Natural killer cell treated with Interleukin-12 subunit alpha and Interleukin-12 subunit beta and Interleukin-15 and Interleukin-18, amount 100 ng/mL, for 72 hours (primary cell): ENCODE results near the gene NAA10. TPM values are rescaled to one million over a fixed set of nuclear protein-coding genes. Genes with fewer than 3 reads are reported as not detected.
A peak's percentile ranks its signal among the peaks of the same experiment; 100 is the strongest.

ENCODE experiments used
- ATAC-seq, 2 donors: fragments of 150-1000 bp; cut with Tn5 transposase in 1 of 2; sonication (Bioruptor Pico), chemical (Tn5 transposase) in 1 of 2; 2 replicates each; pipeline ENCODE4 v1.10.0; 2021
- DNase-seq: peaks from one replicate; pipeline ENCODE4 v3.0.0; 2022; ENCODE audit warnings: low spot score
- H3K27ac Mint-ChIP-seq, 2 donors: 1 replicate in 1 of 2; 2 replicates in 1 of 2; pipeline ENCODE4 v1.8.0; 2022; ENCODE audit warnings: mixed read lengths in 2 of 2, mild to moderate bottlenecking in 1 of 2, moderate library complexity in 1 of 2
- H3K27me3 Mint-ChIP-seq, 2 donors: 1 replicate in 1 of 2; 2 replicates in 1 of 2; pipeline ENCODE4 v1.8.0; 2022; ENCODE audit warnings: mixed read lengths in 2 of 2
- H3K36me3 Mint-ChIP-seq: one replicate; pipeline ENCODE4 v1.8.0; 2022; ENCODE audit warnings: mixed read lengths
- H3K4me1 Mint-ChIP-seq, 2 donors: 1 replicate in 1 of 2; 2 replicates in 1 of 2; pipeline ENCODE4 v1.8.0; 2022; ENCODE audit warnings: low read depth in 2 of 2, mixed read lengths in 2 of 2, mild to moderate bottlenecking in 1 of 2
- H3K4me3 Mint-ChIP-seq: one replicate; pipeline ENCODE4 v1.8.0; 2022; ENCODE audit warnings: mixed read lengths
- H3K9me3 Mint-ChIP-seq: 2 replicates; pipeline ENCODE4 v1.8.0; 2022; ENCODE audit warnings: mixed read lengths
- total RNA-seq, 2 donors: library from RNA; stranded (reverse); gene quantifications; one replicate each; pipeline ENCODE4 v1.2.3, GENCODE V29; 2022

Gene NAA10
- total RNA-seq, 2 donors from 2014 or later, result 115 to 175 TPM

DNA sequence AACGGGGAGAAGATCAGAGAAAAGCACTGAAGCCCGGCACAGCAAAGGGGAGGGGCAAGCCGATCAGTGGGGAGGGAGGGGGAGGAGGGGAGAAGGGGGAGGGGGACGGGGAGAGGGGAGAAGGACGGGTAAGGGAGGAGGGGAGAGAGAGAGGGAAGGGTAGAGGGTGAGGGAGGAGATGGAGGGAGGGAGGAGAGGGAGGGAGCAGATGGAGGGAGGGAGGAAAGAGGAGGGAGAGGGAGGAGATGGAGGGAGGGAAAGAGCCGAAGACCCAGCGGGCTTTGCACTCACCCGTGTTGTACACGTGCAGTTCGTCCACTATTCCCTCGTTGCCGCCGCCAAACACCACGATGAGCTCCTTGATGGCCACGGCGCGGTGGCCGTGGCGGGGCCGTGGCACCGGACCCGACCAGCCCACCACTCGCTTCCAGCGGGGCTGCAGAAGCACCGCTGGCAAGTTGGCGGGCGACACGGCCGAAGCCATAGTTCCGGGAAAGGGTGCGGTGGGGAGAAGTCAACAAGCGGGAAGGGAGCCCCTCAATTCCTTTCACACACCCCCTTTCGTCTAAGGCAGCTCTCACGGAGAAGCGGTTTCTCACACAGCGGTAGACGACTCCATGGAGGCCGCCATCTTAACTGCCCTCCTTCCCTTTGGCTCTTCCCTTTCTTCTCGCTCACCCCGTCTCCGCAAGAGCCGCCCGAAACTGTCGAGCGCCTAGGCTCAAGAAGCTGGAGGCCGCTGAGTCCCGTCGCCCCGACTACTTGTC is 35.7 kb upstream of the NAA10 start:
- peaks cover 9% of the 10 kb centered on the region for H3K36me3 Mint-ChIP-seq
- ATAC-seq, result peak; percentile 0
- peak overlapping the region; percentile 97 for H3K4me3 Mint-ChIP-seq
- no peak for DNase-seq
- peak overlapping the region; percentile 99 to 100 for H3K27ac Mint-ChIP-seq
- H3K4me1 Mint-ChIP-seq, result peaks cover 30 to 42% of the 10 kb centered on the region in 2 donors
- no peaks in the 10 kb centered on the region for H3K9me3 Mint-ChIP-seq
- no peaks in the 10 kb centered on the region for H3K27me3 Mint-ChIP-seq

DNA sequence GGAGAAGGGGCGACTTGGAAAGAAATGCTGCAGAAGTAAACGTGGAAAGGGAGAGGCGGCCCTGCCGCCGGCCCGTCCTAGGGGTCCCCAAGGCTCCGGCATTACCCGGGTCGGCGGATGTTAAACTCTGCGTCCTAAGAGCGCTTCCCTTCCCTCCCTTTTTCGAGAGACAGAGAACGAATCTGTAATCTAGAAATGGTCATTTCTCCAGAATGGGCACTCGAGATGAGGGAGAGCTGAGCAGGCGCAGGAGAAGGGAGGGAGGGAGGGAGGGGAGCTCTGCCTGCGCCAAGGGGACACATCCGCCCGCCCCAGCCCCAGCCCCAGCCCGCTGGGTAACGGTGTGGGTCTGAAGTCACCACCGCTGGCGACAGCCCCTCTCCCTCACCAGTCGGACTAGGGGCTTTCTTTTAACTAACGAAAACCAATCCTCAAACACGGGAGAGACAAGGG is 35.1 kb upstream of the NAA10 start:
- no peak for ATAC-seq
- peaks cover 9% of the 10 kb centered on the region for H3K36me3 Mint-ChIP-seq
- peaks cover 30 to 47% of the 10 kb centered on the region in 2 donors for H3K4me1 Mint-ChIP-seq

DNA sequence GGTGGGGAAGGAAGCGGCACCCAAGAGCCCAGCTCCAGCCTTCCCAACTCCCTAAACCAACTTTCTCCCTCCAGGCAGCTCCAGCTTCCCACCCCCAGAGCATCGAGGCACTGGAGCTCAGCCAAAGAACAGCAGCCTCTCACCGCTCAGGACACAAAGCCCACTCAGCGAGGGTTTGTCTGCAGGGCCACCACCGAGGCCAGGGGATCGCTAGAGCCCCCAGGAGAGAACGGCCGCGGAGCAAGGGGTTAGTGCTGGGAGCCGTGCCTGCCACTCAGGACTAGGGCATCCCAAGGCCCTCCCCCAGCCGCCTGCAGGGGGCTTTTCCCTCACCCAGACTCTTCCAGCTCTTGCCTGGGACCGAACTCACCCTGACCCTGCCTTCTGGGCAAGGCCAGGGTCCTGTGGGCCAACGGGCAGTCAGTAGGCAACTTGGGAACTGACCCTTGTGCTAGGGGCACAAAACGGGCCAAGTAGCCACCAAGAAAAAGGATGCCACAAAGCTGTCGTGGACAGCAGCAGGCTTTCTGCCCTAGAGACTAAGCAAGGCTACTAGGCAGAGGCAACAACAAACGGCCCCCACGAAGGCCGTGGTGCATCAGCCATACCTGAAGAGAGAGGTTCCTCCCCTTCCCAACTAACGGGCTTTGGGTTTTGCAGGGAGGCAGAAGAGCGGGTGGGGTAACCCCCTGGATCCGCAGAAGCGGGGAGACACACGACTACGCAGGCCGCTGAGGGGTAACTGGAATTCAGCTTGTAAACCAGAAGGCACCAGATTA is 34.5 kb upstream of the NAA10 start:
- ATAC-seq (no peak), DNase-seq (no peak)

More for the DNA sequence above, 35.1 kb upstream of the NAA10 start:
- Mint-ChIP-seq H3K9me3 (no peaks in the 10 kb centered on the region), H3K27ac (peak overlapping the region; percentile 96 to 100), H3K4me3 (peak overlapping the region; percentile 97), H3K27me3 (no peaks in the 10 kb centered on the region)
- DNase-seq, result no peak

DNA sequence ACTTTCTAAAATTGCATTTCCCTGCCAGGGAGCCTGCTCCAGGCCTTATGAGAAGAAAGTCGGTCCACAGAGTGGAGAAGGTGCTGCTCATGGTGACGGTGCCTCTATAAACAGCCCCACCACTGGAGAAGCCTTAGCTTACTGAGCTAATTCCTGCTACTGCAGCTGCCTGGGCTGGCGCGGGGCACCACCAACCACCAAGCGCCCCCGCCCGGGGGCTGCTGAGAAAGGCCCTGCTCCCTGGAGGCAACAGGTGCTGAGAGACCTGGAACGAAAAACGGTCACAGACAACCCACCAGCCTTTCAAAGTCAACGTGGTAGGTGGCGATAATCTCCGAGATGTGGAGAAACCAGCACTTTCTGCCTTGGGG is 33.9 kb upstream of the NAA10 start:
- DNase-seq (no peak), ATAC-seq (no peak)
- Mint-ChIP-seq H3K4me1 (peaks cover 22 to 39% of the 10 kb centered on the region in 2 donors), H3K27ac (peak overlapping the region; percentile 94 to 96), H3K9me3 (no peaks in the 10 kb centered on the region), H3K4me3 (peak overlapping the region; percentile 97), H3K27me3 (no peaks in the 10 kb centered on the region), H3K36me3 (peaks cover 9% of the 10 kb centered on the region)

More for the DNA sequence above, 34.5 kb upstream of the NAA10 start:
- H3K4me3 Mint-ChIP-seq, result peak overlapping the region; percentile 97
- peaks cover 9% of the 10 kb centered on the region for H3K36me3 Mint-ChIP-seq
- H3K4me1 Mint-ChIP-seq, result peaks cover 26 to 42% of the 10 kb centered on the region in 2 donors
- no peaks in the 10 kb centered on the region for H3K9me3 Mint-ChIP-seq
- no peaks in the 10 kb centered on the region for H3K27me3 Mint-ChIP-seq
- H3K27ac Mint-ChIP-seq, result peak overlapping the region; percentile 94 to 96

DNA sequence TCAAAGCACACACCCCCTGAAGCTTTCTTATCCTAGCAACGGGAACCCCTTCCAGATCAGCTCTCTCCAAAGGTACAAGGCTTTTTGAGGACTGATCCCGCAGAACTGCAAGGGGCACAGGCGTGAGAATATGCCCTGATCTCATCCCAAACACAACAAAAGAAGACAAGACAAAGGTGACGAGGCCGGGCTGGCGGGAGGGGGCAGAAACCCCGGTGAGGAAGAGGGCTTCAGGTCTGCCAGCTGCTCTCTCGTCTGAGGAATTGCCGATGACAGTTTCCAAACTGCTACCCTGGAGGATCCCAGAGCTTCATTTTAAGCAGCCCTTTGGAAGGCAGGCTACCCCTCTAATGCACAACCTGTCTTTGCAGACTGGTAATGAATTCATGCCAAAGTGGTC is 33.4 kb upstream of the NAA10 start:
- H3K27me3 Mint-ChIP-seq, result no peaks in the 10 kb centered on the region
- H3K36me3 Mint-ChIP-seq, result peaks cover 9% of the 10 kb centered on the region
- DNase-seq (no peak), ATAC-seq (no peak)
- peaks cover 22 to 36% of the 10 kb centered on the region in 2 donors for H3K4me1 Mint-ChIP-seq
- H3K4me3 Mint-ChIP-seq, result peak overlapping the region; percentile 97
- peak overlapping the region; percentile 94 to 96 for H3K27ac Mint-ChIP-seq
- H3K9me3 Mint-ChIP-seq, result no peaks in the 10 kb centered on the region

DNA sequence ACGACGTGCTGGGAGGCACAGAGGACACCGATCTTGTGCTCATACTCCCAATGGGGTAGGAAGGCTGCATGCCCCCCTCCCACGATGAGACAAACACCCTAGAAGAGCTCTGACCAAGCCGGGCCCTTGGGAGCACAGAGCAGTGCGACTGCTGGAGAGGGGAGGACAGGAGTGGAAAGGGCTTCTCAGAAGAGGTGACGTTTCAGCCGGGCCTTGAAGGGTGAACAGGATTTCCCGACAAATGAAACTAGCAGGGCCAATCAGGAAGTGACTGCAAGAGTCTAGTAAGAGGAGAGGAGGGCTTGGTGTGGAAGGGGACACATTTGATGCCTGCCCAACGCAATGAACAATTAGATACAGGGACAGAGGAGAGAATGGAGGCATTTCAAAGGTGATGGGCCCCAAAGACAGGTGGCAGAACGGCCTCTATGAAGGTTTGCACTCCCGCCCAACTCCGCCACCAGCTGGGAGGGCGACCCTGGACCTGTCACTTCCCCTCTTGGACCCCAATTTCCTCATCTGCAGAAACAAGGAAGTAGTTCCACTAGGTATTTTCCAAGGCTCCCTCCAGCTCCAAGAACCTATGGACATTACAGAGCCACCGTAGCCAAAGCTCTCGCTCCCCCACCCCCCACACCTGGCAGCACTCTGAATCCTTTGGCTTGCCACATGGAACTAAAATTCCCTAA is 32.8 kb upstream of the NAA10 start:
- H3K4me1 Mint-ChIP-seq, result peaks cover 22 to 33% of the 10 kb centered on the region in 2 donors
- H3K27me3 Mint-ChIP-seq, result no peaks in the 10 kb centered on the region
- H3K36me3 Mint-ChIP-seq, result peaks cover 9% of the 10 kb centered on the region
- no peak for ATAC-seq
- H3K9me3 Mint-ChIP-seq, result no peaks in the 10 kb centered on the region
- DNase-seq, result no peak
- peak overlapping the region; percentile 94 to 96 for H3K27ac Mint-ChIP-seq
- peak overlapping the region; percentile 97 for H3K4me3 Mint-ChIP-seq

DNA sequence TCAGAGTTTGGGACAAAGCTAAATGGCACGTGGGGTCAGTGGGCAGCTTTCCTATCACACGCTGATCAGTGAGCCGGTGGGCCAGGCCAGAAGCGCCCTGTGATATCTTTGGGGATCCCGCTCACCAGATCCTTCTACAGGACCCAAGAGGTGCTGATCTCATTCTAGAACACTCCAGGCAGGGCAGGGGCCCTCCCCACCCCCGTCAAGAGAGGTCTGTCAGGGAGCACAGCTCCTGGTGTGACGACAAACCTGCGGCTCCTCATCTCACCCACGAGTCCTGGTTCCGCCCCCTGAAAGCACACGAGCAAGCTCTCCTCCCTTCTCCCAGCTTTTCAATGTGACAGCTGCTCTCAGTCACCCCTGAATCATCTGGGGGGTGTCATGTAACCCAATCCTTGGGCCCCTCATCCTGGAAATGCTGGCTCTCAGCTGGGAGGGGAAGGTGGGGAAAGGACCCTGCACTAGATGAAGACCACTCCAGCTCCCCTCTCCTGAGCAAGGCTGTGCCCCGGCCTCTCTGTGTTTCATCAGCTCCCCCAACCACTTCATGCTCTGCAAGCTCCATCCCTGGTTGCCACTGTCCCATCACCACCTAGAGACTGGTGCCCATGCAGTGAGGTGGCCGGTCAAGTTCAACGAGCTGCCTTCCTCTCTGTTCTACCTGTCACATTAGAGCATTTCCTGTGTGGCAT is 32.2 kb upstream of the NAA10 start:
- ATAC-seq (no peak), DNase-seq (no peak)
- Mint-ChIP-seq H3K9me3 (no peaks in the 10 kb centered on the region), H3K36me3 (peaks cover 9% of the 10 kb centered on the region), H3K4me3 (peak overlapping the region; percentile 97), H3K4me1 (peaks cover 22 to 33% of the 10 kb centered on the region in 2 donors), H3K27ac (peak overlapping the region; percentile 94 to 96), H3K27me3 (no peaks in the 10 kb centered on the region)

DNA sequence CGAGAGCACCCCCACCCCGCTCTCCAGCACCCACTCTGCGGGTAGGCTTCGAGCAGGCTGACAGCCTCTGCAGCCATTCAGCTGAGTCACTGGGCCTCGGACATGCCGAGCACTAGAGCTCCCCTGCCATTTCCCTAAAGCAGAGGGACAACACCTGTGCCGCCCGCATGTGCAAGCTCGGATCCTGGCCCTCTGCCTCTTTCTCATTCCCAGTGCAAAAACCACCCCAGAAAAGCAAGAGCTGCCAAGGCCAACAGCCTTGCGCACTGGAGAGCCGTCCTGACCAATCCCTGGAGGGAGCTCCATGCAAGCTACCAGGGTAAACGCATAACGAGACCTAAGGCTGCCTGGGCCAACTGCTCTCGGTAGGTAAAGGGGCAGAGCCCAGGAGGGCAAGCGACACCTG is 31.4 kb upstream of the NAA10 start:
- Mint-ChIP-seq H3K4me1 (peaks cover 22 to 30% of the 10 kb centered on the region in 2 donors), H3K4me3 (peak overlapping the region; percentile 97), H3K9me3 (no peaks in the 10 kb centered on the region), H3K27ac (peak overlapping the region; percentile 94 to 96), H3K36me3 (peaks cover 9% of the 10 kb centered on the region), H3K27me3 (no peaks in the 10 kb centered on the region)
- DNase-seq (no peak), ATAC-seq (no peak)

DNA sequence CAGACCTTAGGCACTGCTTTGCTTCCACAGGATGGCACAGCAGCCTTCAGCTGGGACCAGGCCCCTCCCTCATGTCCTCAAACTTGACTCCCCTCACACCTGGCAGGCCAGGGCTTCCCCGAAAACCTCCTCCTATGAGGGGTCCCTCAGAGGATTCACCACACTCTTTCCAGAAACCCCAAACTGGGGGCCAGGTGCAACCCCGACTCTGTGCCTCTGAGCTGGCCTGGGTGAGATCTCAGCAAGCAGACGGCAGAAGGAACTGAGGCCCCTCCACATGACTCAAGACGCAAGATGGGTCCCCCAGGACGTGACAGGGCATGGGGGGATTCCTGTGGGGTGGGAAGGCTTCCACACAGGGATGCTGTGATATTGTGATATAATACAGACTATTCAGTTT is 30.6 kb upstream of the NAA10 start:
- no peak for DNase-seq
- H3K27me3 Mint-ChIP-seq, result no peaks in the 10 kb centered on the region
- peak overlapping the region in 1 of 2 donors; percentile 94 for H3K27ac Mint-ChIP-seq
- H3K9me3 Mint-ChIP-seq, result no peaks in the 10 kb centered on the region
- no peak for ATAC-seq
- peaks cover 22 to 30% of the 10 kb centered on the region in 2 donors for H3K4me1 Mint-ChIP-seq
- no peak overlapping the region for H3K4me3 Mint-ChIP-seq
- peaks cover 9% of the 10 kb centered on the region for H3K36me3 Mint-ChIP-seq

DNA sequence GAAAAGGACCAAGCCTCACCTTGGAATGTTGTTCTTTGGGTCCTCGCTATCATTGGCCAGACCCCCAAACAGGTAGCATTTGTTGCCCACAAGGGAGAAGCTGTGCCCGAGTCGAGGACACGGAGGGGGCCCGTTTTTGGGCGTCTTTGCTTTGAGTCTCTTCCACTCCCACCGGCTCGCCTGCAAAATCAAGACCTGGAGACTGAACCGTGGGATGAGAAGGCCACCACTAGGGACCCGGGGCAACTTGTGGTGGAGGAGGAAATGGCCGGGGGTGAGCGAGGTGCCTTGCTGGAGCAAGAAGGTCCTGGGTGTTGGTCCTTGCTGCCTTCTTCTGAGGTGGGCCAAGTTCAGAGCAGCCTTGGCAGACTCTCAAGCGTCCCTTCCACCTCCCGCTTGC is 29.3 kb upstream of the NAA10 start:
- H3K9me3 Mint-ChIP-seq, result no peaks in the 10 kb centered on the region
- ATAC-seq, result no peak
- no peak overlapping the region for H3K4me3 Mint-ChIP-seq
- no peaks in the 10 kb centered on the region for H3K27me3 Mint-ChIP-seq
- no peak for DNase-seq
- no peak overlapping the region for H3K27ac Mint-ChIP-seq
- peaks cover 22 to 27% of the 10 kb centered on the region in 2 donors for H3K4me1 Mint-ChIP-seq
- peaks cover 9% of the 10 kb centered on the region for H3K36me3 Mint-ChIP-seq

DNA sequence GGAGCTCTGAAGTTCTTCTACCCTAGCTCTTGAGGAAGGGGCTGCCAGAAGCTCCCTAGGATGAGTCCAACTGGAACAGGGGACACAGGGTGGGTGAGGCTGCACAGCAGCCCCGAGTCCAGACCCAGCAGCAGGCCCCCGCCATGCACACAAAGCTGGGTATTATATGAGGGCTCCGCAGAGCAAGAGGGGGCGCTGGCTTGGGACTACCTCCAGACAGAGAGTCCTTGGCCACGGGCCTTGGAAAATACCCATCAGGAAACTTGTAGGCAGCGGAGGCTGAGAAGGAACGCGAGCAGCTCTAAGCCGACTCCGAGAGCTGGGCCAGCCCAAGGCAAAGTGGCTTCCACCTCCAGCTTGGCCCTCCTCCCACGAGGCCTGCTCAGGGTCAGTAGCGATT is 28.7 kb upstream of the NAA10 start:
- Mint-ChIP-seq H3K27me3 (no peaks in the 10 kb centered on the region), H3K27ac (no peak overlapping the region), H3K4me3 (no peak overlapping the region), H3K4me1 (peaks cover 22 to 27% of the 10 kb centered on the region in 2 donors), H3K9me3 (no peaks in the 10 kb centered on the region), H3K36me3 (peaks cover 9% of the 10 kb centered on the region)
- ATAC-seq, result no peak
- no peak for DNase-seq

DNA sequence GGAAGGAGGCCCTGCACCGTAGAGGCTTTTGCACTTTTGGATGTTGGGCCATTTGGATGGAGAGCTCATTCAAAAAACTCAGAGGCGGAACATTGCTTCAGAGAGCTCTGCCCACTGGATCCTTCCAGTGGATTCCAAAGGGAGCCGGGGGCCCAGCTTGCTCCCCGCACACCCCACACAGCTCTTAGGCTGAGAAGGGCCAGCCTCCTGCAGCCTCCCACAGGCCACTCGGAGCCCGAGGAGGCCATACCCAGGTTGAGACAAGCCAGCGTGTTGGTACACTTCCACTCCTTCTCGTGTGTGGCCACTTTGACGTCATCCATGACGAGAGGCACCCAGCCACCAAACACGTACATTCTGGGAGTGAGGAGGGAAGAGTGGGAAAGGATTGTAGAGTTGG is 26.5 kb upstream of the NAA10 start:
- ATAC-seq (no peak), DNase-seq (no peak)
- peaks cover 4 to 9% of the 10 kb centered on the region in 2 donors for H3K4me1 Mint-ChIP-seq

DNA sequence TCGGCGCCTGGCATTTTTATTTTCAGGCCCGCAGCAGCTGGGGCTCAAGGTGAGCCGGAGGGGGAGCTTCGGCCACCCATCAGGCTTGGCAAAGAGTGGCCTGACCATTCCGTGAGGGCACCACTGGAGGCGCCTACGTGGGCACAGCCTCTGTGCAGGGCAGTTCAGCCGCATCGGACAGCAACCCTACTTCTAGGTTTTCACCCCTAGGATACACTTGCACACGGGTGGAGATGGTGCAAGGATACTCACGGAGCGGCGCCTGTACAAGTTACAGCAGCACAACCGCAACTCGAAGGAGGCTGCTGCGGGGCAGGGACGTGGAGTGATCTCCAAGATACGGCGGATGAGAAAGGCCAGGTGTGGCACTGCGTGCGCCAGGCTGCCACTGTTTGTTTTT is 25.9 kb upstream of the NAA10 start:
- DNase-seq (no peak), ATAC-seq (no peak)
- Mint-ChIP-seq H3K27ac (no peak overlapping the region), H3K9me3 (no peaks in the 10 kb centered on the region), H3K27me3 (no peaks in the 10 kb centered on the region), H3K36me3 (no peaks in the 10 kb centered on the region), H3K4me1 (peaks cover 0 to 4% of the 10 kb centered on the region in 2 donors), H3K4me3 (no peak overlapping the region)

More for the DNA sequence above, 26.5 kb upstream of the NAA10 start:
- H3K36me3 Mint-ChIP-seq, result no peaks in the 10 kb centered on the region
- H3K27ac Mint-ChIP-seq, result no peak overlapping the region
- no peaks in the 10 kb centered on the region for H3K9me3 Mint-ChIP-seq
- no peak overlapping the region for H3K4me3 Mint-ChIP-seq
- no peaks in the 10 kb centered on the region for H3K27me3 Mint-ChIP-seq
